ENCODE results near the gene C16orf74. TPM values are rescaled to one million over a fixed set of nuclear protein-coding genes. Genes with fewer than 3 reads are reported as not detected.

Gene C16orf74
- total RNA-seq, 4 donors from 2014 or later = 0.52 to 1.9 (median 0.94) TPM; not detected in 1

DNA sequence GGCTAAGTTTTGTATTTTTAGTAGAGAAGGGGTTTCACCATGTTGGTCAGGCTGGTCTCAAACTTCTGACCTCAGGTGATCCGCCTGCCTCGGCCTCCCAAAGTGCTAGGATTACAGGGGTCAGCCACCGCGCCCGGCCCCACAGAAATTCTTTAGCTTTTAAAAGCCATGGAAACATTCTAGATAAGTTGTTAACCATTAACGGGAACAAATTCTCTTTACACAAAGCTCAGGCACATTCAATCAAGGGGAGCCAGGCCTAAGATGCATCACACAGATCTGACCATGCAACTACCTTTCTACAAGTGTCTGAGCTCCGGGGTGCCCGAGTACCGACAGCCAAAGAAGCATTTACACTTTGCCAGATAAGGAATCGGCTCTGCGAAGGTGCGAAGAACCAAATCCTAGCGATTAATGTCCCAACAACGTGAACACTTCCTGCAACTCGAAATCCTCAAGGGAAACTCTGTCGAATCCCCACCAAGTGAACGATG, 47.4 kb upstream of the C16orf74 start:
- Histone ChIP-seq H3K4me1 (peaks cover 0 to 69% (median 23%) of the 10 kb centered on the region in 3 donors), H3K36me3 (peaks cover 0 to 60% of the 10 kb centered on the region in 2 donors), H3K27me3 (no peaks in the 10 kb centered on the region), H3K9me3 (no peaks in the 10 kb centered on the region), H3K27ac (peak overlapping the region in 1 of 4 donors; percentile 91), H3K4me3 (peak overlapping the region; percentile 86 to 88)
- TF ChIP-seq EP300 (IDR thresholded peaks at IDR 0.05) (no peak), POLR2AphosphoS5 (IDR thresholded peaks at IDR 0.05) (no peak), POLR2A (IDR thresholded peaks at IDR 0.05) (no peak)
- TF ChIP-seq, protein P1, sequence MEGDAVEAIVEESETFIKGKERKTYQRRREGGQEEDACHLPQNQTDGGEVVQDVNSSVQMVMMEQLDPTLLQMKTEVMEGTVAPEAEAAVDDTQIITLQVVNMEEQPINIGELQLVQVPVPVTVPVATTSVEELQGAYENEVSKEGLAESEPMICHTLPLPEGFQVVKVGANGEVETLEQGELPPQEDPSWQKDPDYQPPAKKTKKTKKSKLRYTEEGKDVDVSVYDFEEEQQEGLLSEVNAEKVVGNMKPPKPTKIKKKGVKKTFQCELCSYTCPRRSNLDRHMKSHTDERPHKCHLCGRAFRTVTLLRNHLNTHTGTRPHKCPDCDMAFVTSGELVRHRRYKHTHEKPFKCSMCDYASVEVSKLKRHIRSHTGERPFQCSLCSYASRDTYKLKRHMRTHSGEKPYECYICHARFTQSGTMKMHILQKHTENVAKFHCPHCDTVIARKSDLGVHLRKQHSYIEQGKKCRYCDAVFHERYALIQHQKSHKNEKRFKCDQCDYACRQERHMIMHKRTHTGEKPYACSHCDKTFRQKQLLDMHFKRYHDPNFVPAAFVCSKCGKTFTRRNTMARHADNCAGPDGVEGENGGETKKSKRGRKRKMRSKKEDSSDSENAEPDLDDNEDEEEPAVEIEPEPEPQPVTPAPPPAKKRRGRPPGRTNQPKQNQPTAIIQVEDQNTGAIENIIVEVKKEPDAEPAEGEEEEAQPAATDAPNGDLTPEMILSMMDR (IDR thresholded peaks at IDR 0.05) = no peak
- WGBS, 2 donors (ENCODE audit: low coverage in 1 of 2) = 2 to 20% methylated on average over 9 to 15 of the region's 17 CpGs
- ATAC-seq = no peak

DNA sequence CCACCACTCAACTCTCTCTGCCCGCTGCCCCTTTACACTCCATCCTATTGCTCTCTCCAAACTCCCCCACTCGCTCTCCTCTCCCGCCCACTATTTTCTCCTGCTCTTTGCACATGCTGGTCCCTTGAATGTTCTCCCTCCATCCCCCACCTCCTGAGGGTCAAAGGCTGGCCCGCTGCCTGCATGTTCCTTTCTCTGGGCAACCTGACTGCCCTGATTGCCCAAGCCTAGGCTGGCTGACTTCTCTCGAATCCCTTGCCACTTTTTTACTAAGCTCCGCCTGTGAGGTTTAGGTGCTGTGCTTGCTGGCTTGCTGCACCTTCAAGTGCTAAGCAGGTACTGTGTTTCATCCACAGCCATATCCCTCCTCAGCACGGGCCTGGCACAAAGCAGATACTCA, 45.7 kb upstream of the C16orf74 start:
- Histone ChIP-seq H3K4me1 (peaks cover 0 to 52% (median 23%) of the 10 kb centered on the region in 3 donors), H3K36me3 (peaks cover 0 to 60% of the 10 kb centered on the region in 2 donors), H3K4me3 (no peak overlapping the region), H3K27ac (no peak overlapping the region), H3K9me3 (no peaks in the 10 kb centered on the region), H3K27me3 (no peaks in the 10 kb centered on the region)
- TF ChIP-seq POLR2A (IDR thresholded peaks at IDR 0.05) (no peak), EP300 (IDR thresholded peaks at IDR 0.05) (no peak), POLR2AphosphoS5 (IDR thresholded peaks at IDR 0.05) (no peak)
- TF ChIP-seq, protein P1 (IDR thresholded peaks at IDR 0.05) = no peak
- 88% methylated on average over 6 of the region's 7 CpGs; no CpG with 5 or more reads in 1 of the 2 donors for WGBS, 2 donors (ENCODE audit: low coverage in 1 of 2)
- ATAC-seq = no peak

DNA sequence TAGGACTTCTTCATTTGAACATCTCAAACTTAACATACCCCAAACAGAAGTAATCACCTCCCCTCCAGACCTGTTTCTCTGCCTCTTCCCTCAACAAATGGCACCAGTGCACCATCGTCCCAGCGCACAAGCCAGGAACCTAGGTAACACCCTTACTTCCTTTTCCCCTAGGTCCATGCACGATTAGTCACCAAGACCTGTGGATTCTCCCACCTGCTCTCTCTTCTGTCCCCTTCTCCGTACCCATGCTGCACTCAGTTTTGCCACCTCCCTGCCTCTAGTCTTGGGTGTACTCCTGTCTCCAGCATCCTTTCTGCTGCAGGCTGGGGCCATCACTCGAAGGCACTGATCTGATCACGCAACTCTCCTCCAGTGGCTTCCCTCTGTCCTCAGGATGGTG, 45.3 kb upstream of the C16orf74 start:
- Histone ChIP-seq H3K27ac (no peak overlapping the region), H3K27me3 (no peaks in the 10 kb centered on the region), H3K4me3 (no peak overlapping the region), H3K9me3 (no peaks in the 10 kb centered on the region), H3K36me3 (peaks cover 0 to 60% of the 10 kb centered on the region in 2 donors), H3K4me1 (peaks cover 0 to 48% (median 23%) of the 10 kb centered on the region in 3 donors)
- TF ChIP-seq POLR2AphosphoS5 (IDR thresholded peaks at IDR 0.05) = no peak
- TF ChIP-seq EP300 (IDR thresholded peaks at IDR 0.05) = no peak
- no peak for TF ChIP-seq POLR2A (IDR thresholded peaks at IDR 0.05)
- TF ChIP-seq, protein P1 (IDR thresholded peaks at IDR 0.05) = no peak
- ATAC-seq = no peak
- 82 to 85% methylated on average over 5 to 6 of the region's 6 CpGs for WGBS, 2 donors (ENCODE audit: low coverage in 1 of 2)

DNA sequence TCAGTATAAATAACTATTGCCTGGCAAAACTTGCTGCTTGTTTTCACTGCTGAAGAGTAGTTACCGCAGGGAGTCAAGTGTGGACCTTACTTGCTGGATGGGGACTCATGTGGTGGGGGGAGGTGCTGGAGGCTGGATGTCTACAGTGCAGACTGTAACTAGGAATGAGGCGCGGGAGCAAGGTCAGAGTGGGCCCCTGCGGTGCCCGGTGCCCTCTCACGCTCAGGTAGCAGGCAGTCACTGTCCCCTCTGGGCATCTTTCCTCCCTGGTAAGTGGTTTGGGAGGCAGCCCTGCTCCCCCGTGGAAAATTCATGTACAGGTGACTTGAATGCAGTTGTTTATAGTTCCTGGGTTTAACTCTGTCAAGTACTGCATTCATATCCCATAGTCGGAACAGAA, 43.8 kb upstream of the C16orf74 start:
- H3K4me3 ChIP-seq = no peak overlapping the region
- WGBS, 2 donors (ENCODE audit: low coverage in 1 of 2) = 20 to 71% methylated on average over 1 to 2 of the region's 8 CpGs
- no peak for ATAC-seq
- H3K9me3 ChIP-seq = no peaks in the 10 kb centered on the region
- peaks cover 0 to 60% of the 10 kb centered on the region in 2 donors for H3K36me3 ChIP-seq
- no peaks in the 10 kb centered on the region for H3K27me3 ChIP-seq
- TF ChIP-seq POLR2AphosphoS5 (IDR thresholded peaks at IDR 0.05) = no peak
- no peak for TF ChIP-seq POLR2A (IDR thresholded peaks at IDR 0.05)
- TF ChIP-seq, protein P1 (IDR thresholded peaks at IDR 0.05) = no peak
- TF ChIP-seq EP300 (IDR thresholded peaks at IDR 0.05) = no peak
- no peak overlapping the region for H3K27ac ChIP-seq
- peaks cover 0 to 35% (median 15%) of the 10 kb centered on the region in 3 donors for H3K4me1 ChIP-seq

DNA sequence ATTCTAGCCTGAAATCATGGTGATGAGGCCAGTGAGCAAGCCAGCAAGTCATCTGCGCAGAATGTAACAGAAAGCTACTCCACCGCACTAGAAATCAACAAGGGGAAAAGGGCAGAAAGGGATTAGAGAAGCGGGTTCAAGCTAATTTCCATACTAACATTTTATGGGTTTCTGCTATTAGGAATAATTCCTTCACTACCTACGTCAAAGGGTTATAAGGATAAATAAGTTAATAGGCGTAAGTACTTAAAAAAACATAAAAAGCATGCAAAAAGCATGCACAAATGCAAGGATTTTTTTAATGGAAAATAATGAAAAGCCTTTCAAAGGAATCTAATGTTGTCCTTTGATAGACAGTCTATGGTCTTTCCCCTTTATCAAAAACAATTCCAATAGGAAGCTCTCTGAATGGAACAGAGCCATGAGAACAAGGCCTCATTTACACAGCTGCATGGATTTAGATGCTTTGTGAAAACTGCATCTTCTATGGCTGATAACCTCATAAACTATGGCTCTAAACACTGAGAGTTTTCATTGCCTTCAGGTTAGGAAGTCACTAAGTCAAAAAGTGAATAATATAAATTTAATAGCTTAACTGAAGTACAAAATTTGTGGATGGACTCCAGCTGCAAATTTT, 42.9 kb upstream of the C16orf74 start:
- H3K4me1 ChIP-seq = peaks cover 0 to 36% (median 15%) of the 10 kb centered on the region in 3 donors
- peaks cover 0 to 62% of the 10 kb centered on the region in 2 donors for H3K36me3 ChIP-seq
- TF ChIP-seq, protein P1 (IDR thresholded peaks at IDR 0.05) = no peak
- no peak for TF ChIP-seq EP300 (IDR thresholded peaks at IDR 0.05)
- TF ChIP-seq POLR2A (IDR thresholded peaks at IDR 0.05) = no peak
- no peak for TF ChIP-seq POLR2AphosphoS5 (IDR thresholded peaks at IDR 0.05)
- H3K27me3 ChIP-seq = no peaks in the 10 kb centered on the region
- no peaks in the 10 kb centered on the region for H3K9me3 ChIP-seq
- H3K4me3 ChIP-seq = no peak overlapping the region
- no peak for ATAC-seq
- H3K27ac ChIP-seq = no peak overlapping the region
- WGBS, 2 donors (ENCODE audit: low coverage in 1 of 2) = 80 to 92% methylated on average over 1 to 5 of the region's 5 CpGs

All from gastroesophageal sphincter (tissue), 4 donors.